ENCODE data around the gene UHRF1.
"Not testable (repeated sequence)": the region's sequence is repeated elsewhere in the genome, so short reads cannot be mapped to it uniquely, and the experiment has no call there.

The UHRF1 gene

GRCh38 chr19:4900879-4901278, 8.4 kb upstream of the UHRF1 start:
- not testable (repeated sequence) for DNase-seq (ENCODE audit: low read depth)

- DNase-seq (ENCODE audit: low read depth): no peak
Observed at GRCh38 chr19:4902796-4903195, 6.5 kb upstream of the UHRF1 start, which contains the start of gene ARRDC5. TSS of gene ARRDC5 (minus strand) at chr19:4902896. CDS start at chr19:4902825, 71 bp downstream.

GRCh38 chr19:4904481-4904880, 4.8 kb upstream of the UHRF1 start:
- no peak for DNase-seq (ENCODE audit: low read depth)

- no peak for DNase-seq (ENCODE audit: low read depth)
Observed at GRCh38 chr19:4906963-4907362, 2.3 kb upstream of the UHRF1 start.

- no peak for DNase-seq (ENCODE audit: low read depth)
Observed at GRCh38 chr19:4908360-4908759, 941 bp upstream of the UHRF1 start.

- no peak for DNase-seq (ENCODE audit: low read depth)
Observed at GRCh38 chr19:4908781-4909155, 533 bp upstream of the UHRF1 start.

- peak; percentile 89 for DNase-seq (ENCODE audit: low read depth)
Observed at GRCh38 chr19:4909897-4910593, 744 bp downstream of the UHRF1 start.

- no peak for DNase-seq (ENCODE audit: low read depth)
Observed at GRCh38 chr19:4910594-4911281, 1.4 kb downstream of the UHRF1 start.

- no peak for DNase-seq (ENCODE audit: low read depth)
Observed at GRCh38 chr19:4911314-4911713, 2.0 kb downstream of the UHRF1 start.

- peak; percentile 56 for DNase-seq (ENCODE audit: low read depth)
Observed at GRCh38 chr19:4911786-4912672, 2.7 kb downstream of the UHRF1 start.

GRCh38 chr19:4913996-4914735, 4.9 kb downstream of the UHRF1 start:
- DNase-seq (ENCODE audit: low read depth): no peak

- peak; percentile 75 for DNase-seq (ENCODE audit: low read depth)
Observed at GRCh38 chr19:4914736-4915501, 5.6 kb downstream of the UHRF1 start.

- peak; percentile 30 for DNase-seq (ENCODE audit: low read depth)
Observed at GRCh38 chr19:4916292-4917082, 7.2 kb downstream of the UHRF1 start.

- DNase-seq (ENCODE audit: low read depth): no peak
Observed at GRCh38 chr19:4922530-4923275, 13.4 kb downstream of the UHRF1 start.

- DNase-seq (ENCODE audit: low read depth): no peak
Observed at GRCh38 chr19:4923276-4923747, 14.0 kb downstream of the UHRF1 start.

- no peak for DNase-seq (ENCODE audit: low read depth)
Observed at GRCh38 chr19:4929186-4929585, 19.9 kb downstream of the UHRF1 start.

- no peak for DNase-seq (ENCODE audit: low read depth)
Observed at GRCh38 chr19:4930664-4931063, 21.4 kb downstream of the UHRF1 start.

- no peak for DNase-seq (ENCODE audit: low read depth)
Observed at GRCh38 chr19:4932711-4933110, 23.4 kb downstream of the UHRF1 start.

- no peak for DNase-seq (ENCODE audit: low read depth)
Observed at GRCh38 chr19:4933528-4933927, 24.2 kb downstream of the UHRF1 start.
